Globus pallidus (tissue), 1 donor: ENCODE results near the gene ZNF418.
"Not testable (repeated sequence)": the region's sequence is repeated elsewhere in the genome, so short reads cannot be mapped to it uniquely, and the experiment has no call there.

Source experiments
- DNase-seq: peaks from one replicate; pipeline ENCODE4 v3.0.0-alpha.2; 2015; ENCODE audit warnings: low spot score

Gene ZNF418

DNA sequence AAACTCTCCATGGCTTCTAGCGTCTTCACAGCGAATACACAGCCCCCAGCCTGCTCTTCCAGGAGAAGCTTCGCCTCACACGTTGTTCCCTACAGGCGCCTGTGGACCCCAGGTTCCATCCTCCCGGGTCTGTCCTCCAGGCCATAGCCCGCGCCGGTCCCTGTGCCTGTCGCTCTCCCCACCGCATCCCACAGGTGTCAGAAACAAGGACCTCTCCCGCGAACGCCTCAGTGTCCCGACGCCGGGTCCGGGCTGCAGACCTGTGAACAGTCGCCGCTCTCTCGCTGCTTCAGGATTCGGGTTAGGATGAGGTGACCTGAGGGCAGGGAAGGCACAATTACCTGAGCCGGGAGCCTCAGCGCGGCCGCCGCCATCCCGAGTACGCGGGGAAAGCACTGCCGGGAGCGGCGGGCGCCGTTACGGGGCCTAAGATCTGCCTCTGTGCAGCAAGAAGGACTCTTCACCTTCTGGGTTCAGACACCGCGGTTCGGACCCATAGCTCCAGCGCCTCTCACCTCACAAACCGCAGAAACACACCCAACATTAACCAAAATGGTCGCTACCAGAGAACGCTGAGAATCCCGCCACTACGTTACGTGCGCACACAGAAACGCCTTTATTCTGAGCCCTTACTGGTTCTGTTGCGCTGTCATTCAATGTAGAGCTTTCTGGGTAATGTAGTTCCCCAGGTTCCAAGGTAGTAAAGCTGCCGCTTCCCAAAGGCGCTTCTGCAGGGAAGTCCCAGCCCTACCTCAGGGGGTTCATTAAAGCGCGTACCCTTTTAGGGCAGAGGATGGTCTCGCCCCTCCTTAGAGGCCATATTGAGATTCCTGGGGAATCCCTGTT, at the start of gene ZNF418:
ZNF418 (minus strand) TSS at position 583 of the 846 bp plus-strand sequence. CDS start 1,580 bp downstream, outside the sequence.
- peak; percentile 89 for DNase-seq

DNA sequence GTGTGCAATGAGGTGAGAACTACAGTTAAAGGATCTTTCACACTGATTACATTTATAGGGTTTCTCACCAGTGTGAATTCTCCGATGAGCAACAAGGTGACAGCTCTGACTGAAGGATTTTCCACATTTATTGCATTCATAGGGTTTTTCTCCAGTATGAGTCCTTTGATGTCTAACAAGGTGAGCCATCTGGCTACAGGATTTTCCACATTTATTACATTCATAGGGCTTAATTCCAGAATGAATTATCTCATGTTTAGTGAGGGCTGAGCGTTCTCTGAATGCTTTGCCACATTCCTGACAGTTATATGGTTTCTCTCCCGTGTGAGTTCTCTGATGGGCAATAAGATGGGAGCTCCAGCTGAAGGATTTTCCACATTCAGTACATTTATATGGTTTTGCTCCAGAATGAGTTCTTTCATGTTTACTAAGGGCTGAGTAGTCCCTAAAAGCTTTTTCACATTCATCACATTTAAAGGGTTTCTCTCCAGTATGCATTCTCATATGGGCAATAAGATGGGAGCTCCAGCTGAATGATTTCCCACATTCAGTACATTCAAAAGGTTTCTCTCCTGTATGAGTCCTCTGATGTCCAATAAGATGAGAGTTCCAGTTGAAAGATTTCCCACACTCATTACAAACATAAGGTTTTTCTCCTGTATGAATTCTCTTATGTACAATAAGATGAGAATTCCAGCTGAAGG, 43.5 kb upstream of the ZNF418 start:
- no peak for DNase-seq

DNA sequence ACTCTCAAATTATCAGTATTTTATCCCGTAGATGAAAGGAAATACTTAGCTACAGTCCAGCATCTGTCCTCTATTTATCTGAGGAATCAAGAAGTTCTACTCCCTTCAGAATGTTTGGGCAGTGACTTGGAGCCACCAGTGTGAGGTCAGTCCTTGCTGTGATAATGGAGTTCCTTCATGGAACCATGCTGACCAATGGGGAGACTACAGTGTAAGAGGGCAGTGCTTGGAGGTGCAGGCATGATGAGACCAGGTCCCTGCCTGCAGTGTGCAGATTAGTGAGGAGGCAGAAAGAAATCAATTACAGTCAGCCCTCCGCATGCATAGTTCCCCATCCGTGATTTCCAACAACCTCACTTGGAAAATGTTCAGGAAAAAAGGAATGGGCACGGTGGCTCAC, 39.2 kb upstream of the ZNF418 start, which contains the start of gene C19orf18:
C19orf18 (minus strand) TSS at position 101 of the 400 bp plus-strand sequence. CDS start 102 bp downstream, outside the sequence.
- DNase-seq = no peak

DNA sequence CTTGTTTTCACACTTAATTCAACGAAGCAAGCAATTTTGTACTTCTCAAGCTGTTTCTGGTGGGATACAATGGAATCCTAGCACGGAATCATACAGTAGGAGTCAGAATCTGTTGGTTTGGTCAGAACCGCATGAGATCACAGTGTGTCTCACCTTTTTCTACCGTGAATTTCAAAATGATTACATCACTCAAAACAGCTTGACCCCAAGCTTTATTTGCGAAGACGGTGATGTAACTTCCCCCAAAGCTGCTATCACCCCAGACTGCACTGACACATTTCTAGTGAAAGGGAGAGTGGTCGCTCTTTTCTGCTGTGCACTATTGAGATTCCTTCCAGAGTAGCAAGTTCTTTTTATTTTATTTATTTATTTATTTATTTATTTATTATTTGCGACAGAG, 29.6 kb upstream of the ZNF418 start:
- no peak for DNase-seq

DNA sequence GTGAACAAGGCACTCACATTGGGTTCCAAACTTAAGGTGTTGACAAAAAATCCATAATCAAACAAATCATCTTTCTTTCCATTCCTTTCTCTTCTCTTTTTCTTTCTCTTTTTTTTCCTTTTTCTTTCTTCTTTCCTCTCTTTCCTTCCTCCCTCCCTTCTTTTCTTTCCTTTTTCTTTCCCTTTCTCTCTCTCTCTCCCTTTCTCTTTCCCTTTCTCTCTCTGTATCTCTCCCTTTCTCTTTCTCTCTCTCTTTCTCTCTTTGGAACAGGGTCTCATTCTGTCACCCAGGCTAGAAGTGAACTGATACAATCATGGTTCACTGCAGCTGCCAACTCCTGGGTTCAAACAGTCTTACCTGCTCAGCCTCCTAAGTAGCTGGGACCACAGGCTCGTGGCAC, 26.6 kb upstream of the ZNF418 start:
- no peak for DNase-seq

DNA sequence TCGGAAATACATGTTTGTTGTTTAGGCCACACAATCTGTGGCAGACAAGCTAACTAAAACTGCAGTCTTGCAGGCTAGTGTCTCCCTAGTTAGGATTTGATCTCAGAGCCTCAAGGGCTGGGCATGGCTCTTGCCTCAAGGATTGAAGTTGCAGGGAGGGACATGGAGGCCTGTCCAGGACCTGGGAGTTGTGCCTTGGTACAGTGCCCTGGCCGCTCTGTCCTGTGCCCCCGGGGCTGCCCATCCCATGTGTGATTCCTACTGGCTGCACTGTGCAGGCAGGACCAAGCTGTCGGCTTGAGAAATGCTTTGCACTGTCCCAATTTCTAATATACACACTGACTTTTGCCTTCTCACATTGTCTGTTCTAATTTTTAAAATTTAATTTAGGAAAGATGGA, 19.8 kb upstream of the ZNF418 start:
- DNase-seq = no peak

DNA sequence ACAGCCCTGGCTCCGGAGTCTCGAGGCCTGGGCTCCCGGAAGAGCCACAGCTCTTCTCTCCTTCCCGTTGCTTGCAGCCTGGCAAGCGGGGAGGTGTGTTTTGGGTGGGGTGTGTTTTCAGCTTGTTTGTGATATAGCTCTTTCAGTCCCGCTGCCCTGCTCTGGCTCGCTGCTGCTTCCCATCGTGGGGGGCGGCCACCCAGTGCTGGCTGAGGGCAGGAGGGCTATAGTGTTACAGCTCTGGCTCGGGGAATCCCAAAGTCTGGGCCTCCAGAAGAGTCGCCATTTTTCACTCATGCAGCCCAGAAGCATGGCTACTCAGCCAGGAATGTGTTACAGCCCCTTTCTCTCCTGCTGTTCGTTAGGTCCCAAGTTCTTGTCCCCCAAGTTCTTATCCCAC, 14.5 kb upstream of the ZNF418 start:
- DNase-seq = no peak

DNA sequence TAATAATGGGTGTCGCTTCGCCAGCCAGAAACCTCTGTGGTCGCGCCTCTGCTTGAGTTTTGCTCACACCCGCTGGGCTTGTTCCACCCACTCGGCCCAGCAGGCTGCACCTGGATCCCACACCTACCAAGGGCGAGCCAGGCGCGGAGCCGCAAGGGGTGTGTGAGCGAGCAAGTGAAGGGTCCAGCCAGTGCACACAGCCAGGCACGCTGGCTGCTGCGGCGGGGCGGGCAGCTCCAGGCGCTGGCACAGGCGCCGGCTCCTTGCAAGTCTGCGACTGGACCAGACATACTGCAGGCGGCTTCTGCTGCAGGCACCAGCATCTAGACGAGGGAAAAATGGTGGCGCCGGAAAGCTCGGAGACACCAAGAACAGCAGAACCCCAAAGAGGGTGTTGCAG, 14.1 kb upstream of the ZNF418 start:
- DNase-seq = no peak

DNA sequence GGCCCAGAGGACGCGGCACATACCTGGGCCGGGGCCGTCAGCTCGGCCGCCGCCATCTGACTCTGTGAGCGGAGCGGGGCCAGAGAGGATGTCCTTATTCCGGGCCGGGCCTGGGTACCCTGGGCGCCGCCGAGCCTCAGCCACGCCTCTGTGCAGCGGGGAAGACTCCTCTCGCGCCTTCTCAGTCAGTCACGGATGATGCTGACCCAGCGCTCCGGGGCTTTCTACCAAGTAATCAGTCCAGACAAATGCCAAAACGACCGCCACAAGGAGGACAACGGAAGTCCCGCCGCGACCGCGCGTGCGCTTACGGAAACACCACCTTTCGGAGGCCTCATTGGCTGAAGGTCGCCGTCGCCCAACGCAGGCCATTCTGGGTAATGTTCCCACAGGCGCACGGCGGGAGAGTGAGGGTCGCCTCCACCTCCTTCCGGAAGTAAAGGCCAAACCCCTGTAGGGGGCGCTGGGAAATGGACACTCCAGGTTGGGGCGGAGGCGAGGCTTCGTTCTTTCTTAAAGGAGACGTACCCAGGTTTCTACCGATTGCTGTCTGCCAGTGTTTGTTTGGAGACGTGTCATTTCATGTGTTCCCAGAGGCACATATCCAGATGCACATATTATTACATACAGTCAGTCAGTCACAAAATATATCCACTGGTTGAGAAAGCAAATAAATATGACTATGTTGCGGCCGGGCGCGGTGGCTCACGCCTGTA, 12.4 kb upstream of the ZNF418 start, which contains the start of gene ZNF256:
ZNF256 (minus strand) TSS at position 288 of the 716 bp plus-strand sequence; CDS start at position 56, 232 bp downstream.
- DNase-seq = peak; percentile 89

DNA sequence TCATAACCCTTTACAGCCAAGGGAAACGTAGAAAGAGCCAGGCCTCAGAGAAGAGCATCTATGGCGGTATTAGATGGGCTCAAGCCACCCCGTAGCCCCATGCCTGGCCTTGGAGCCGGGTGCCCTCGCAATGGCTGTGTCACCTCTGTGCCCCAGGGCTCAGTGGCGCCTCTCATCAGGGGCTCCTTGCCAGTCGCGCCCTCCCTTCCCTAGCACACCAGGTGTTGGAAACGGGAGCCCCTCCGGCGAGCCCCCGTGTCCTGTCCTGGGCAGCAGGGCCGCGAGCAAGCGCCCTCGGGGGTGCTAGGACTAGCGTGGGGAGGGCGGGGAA, 11.9 kb upstream of the ZNF418 start:
- DNase-seq = no peak

DNA sequence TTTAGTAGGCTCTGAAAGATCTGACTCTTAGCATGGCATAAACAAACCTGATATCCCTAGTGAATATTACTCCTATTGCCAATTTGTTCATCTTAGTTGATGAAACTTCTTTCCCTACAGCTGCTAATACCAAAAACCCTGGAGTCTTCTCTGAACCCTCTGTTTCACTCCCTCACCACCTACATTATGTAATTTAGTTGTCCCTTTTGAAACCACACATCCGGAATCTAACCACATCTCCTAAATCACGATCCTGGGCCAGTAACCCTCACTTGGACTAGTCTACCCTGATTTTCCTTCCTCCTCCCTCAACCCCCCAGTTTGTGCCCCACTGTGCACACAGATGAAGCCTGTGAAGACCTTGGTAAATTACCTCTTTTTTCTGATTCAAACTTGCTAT, 11.1 kb upstream of the ZNF418 start:
- DNase-seq = no peak

DNA sequence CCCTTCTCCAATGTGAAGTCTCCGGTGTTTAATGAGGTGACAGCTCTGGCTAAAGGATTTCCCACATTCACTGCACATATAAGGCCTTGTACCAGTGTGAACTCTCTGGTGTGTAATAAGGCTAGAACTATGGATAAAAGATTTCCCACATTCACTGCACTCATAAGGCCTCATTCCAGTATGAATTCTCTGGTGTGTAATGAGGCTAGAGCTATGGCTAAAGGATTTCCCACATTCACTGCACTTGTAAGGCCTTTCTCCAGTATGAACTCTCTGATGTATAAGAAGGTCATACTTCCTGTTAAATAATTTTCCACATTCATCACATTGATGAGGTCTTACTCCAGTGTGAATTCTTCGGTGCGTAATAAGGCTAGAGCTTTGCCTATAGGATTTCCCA, 6.4 kb upstream of the ZNF418 start:
- DNase-seq = no peak

DNA sequence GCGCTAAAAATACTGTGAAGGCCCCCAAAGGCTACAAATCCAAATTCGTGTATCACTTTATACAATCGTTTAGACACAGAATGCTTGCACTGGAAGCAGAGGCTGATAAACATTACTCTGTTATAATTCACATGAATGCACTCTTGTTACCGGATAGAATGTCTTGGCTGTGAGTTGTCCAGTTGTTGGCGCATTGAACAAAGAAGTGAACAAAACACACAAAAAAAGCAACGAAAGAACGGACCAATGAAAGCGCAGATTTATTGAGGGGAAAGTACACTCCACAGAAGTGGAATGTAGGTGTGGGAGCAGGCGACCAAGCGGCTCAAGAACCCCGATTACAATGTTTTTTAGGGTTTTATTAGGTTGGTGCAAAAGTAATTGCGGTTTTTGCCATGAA, 529 bp upstream of the ZNF418 start:
- DNase-seq = peak; percentile 72

DNA sequence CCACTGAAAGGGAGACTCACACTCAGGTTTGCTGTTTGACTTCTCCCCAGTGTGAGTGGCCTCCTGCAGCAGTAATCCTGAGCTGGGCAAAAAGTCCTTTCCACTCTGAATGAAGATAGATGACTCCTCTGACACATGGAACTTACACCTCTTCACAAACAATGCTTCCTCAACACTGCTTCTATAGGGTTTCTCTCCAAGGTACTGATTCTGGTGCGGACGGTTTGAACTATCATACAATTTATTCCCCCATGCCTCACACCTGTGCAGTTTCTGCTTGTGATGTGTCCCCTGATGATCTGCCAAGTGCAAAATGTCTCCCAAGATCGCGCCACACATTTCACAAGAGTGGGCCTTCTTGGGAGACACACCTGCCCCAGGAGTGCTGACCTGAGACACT, 7.6 kb downstream of the ZNF418 start:
- no peak for DNase-seq

DNA sequence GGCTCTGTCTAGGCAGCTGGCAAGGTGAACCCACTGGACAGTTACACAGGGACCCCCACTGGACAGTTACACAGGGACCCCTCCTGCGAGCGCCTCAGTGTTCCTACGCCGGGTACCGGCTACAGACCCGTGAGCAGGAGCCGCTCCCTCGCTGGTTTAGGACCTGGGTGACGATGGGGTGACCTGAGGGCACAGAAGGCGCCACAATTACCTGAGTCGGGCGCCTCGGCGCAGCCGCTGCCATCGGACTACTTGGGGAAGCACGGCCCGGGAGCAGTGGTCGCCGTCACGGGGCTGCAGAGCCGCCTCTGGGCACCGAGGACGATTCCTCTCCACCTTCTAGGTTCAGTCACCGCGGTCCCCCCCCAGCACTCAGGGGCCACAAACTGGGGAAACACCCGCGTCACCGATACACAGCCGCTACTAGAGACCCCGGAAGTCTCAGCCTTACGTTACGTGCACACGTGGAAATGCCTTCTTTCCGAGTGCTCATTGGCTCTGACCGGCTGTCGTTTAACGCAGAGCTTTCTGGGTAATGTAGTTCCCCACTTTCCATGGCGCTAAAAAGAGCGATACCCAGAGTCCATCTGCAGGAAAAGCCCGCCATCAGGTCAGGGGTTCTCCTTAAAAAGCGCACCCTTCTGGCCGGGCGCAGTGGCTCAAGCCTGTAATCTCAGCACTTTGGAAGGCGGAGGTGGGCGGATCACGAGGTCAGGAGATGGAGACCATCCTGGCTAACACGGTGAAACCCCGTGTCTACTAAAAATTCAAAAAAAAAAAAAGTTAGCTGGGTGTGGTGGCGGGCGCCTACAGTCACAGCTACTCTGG, 18.8 kb downstream of the ZNF418 start, which contains the start of gene ZNF417:
ZNF417 (minus strand) TSS at position 425 of the 828 bp plus-strand sequence; CDS start at position 244, 181 bp downstream.
- peak; percentile 93 for DNase-seq

DNA sequence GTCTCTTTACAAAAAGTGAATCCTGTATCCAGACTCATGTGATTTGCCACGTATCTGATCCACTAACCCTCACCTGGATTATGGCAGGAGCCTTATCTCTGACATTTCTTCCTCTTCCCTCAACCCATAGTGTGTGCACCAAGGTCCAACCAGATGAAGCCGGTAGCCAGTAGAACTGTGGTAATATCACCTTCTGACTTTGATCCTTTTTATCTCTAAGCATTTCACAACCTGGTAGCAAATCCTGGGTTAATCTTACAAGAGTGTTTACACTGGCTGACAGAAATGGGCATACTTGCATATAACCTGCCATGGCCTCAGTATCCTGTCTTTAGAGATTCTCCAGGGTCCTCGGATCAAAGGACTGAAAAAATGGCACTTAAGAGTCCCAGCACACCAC, 20.7 kb downstream of the ZNF418 start:
- DNase-seq = no peak

DNA sequence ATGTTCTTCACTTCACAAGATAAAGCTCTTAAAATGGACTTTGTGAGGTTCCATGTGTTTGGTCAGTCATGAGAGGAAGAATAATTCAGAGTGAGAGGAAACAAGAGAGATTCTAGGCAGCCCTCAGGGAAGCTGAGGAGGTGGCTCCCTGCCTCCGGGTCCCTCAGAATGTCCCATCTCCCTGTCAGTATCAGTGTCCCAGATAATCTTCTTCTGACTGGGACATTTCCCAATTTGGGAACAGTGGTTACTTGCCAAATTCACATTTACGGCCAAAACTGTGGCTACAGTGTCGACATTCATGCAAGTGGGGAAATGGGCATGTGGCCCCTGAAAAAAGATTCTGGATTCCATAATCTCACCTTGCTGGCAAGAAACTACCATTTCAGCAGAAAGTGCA, 27.8 kb downstream of the ZNF418 start:
- DNase-seq = no peak

DNA sequence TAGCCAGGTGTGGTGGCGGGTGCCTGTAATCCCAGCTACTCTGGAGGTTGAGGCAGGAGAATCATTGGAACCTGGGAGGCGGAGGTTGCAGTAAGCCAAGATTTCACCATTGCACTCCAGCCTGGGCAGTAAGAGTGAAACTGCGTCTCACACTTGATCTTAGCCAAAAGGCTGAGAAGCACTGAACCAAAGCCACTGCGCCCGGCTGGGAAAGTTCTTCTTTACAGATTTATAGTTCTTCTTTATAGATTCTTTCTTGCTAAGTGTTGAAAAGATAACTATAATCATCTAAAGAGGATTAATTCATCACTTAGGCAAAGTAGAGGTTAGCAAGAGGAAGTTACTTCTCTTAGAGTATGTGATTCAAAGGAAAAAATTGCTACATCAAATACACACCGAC, 29.9 kb downstream of the ZNF418 start:
- no peak for DNase-seq

DNA sequence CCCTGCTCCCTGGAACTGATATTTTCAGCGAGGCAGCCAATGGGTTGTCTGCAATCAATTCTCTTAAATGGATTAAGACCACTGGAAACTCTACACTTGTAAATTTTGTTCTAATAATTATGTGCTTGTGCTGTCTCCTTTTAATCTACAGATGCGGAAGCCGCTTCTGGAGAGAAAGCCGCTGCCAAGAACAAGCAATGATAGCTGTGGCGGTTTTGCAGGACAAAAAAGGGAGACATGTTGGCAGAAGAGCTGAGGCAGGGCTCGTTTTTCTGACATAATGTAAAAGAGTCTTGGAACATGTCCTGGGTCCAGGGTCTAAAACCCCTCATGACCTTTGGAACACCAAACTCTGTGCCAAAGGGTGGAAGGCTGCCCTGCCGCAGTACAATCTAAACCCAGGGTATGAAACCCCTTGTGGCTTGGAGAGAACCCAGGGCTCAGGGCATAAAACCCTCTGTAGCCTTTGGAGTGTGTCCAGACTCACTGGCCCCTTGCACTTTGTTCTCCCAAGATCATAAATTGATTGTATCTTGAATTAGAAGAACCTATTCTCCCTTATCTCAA, 31.5 kb downstream of the ZNF418 start:
- no peak for DNase-seq

DNA sequence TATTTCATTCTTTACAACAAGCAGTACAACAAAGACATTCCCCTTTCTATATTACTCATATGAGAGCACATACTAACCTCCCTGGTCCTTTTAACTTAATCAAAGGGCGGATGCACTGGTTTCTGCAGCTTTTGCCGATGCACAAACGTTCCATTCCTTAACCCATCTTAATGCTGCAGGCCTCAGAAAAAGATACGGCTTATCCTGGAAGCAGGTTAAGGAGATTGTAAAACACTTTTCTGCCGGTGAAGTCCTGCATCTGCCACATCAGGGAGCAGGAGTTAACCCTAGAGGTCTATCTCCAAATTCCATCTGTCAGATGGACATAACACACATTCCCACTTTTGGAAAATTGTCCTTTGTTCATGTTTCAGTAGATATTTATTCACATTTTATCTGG, 34.9 kb downstream of the ZNF418 start:
- no peak for DNase-seq

DNA sequence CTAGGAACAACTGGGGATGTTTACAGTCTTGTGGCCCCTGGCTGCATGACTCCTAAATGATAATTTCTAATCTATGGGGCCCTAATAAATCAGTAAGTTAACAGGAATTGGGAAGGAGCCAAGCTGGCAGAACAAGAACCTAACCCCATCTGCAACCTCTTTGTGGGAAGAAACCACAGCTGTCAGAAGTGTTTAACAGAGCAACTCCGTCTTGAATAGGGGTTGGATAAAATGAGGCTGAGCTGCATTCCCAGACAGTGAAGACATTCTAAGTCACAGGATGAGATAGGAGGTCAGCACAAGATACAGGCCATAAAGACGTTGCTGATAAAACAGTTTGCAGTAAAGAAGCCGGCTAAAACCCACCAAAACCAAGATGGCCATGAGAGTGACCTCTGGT, 44.5 kb downstream of the ZNF418 start:
- not testable (repeated sequence) for DNase-seq
